H7 (cell line): ENCODE measurements around the gene DUSP23. TPM values are rescaled to one million over a fixed set of nuclear protein-coding genes. Genes with fewer than 3 reads are reported as not detected.
A peak's percentile ranks its signal among the peaks of the same experiment; 100 is the strongest.

ENCODE experiments used
- DNase-seq: peaks from one replicate; pipeline ENCODE4 v3.0.0; 2012
- H3K27me3 ChIP-seq: 2 replicates; pipeline ENCODE4 v1.6.0; 2011; ENCODE audit warnings: mild to moderate bottlenecking, low read length; ENCODE audit not compliant: control insufficient read depth, insufficient read depth
- H3K36me3 ChIP-seq: replicated peaks from 2 replicates; pipeline ENCODE4 v1.5.1; 2011; ENCODE audit warnings: low read length; ENCODE audit not compliant: control insufficient read depth, insufficient read depth
- H3K4me3 ChIP-seq: 2 replicates; pipeline ENCODE4 v1.5.1; 2011; ENCODE audit warnings: low read depth, mild to moderate bottlenecking, control low read depth, low read length, moderate library complexity; ENCODE audit not compliant: insufficient read depth
- total RNA-seq: library from RNA; depleted of rRNA; stranded (reverse); fragments of >200 nt; shearing (Covaris generic); gene quantifications from 2 replicates; pipeline ENCODE4 v1.2.3, GENCODE V29; 2014

The DUSP23 gene
- total RNA-seq, 1 experiment from 2014 or later, result 81.6 TPM

- Histone ChIP-seq H3K27me3 (no peaks in the 10 kb centered on the region), H3K36me3 (no peaks in the 10 kb centered on the region), H3K4me3 (no peak overlapping the region)
- no peak for DNase-seq
Measured at GRCh38 chr1:159800177-159800930, 19.6 kb downstream of the DUSP23 start.

GRCh38 chr1:159802111-159802510 lies 21.3 kb downstream of the DUSP23 start, which contains the start of gene FCRL6:
Gene FCRL6, plus strand, starts transcription at chr1:159802360. Its CDS starts 65 bp downstream, at chr1:159802425.
- no peak for DNase-seq
- Histone ChIP-seq H3K4me3 (no peak within 1 kb of the TSS), H3K36me3 (no peaks in the 10 kb centered on the region), H3K27me3 (no peaks in the 10 kb centered on the region)

GRCh38 chr1:159803956-159804689 lies 23.4 kb downstream of the DUSP23 start:
- Histone ChIP-seq H3K4me3 (no peak overlapping the region), H3K27me3 (no peaks in the 10 kb centered on the region), H3K36me3 (no peaks in the 10 kb centered on the region)
- peak; percentile 66 for DNase-seq

- Histone ChIP-seq H3K36me3 (no peaks in the 10 kb centered on the region), H3K27me3 (no peaks in the 10 kb centered on the region), H3K4me3 (no peak overlapping the region)
- no peak for DNase-seq
Measured at GRCh38 chr1:159804924-159805323, 24.2 kb downstream of the DUSP23 start.

- no peaks in the 10 kb centered on the region for H3K36me3 ChIP-seq
- H3K27me3 ChIP-seq, result peaks cover 4% of the 10 kb centered on the region; the same call in 1 of the 2 replicates
- DNase-seq, result no peak
- no peak overlapping the region for H3K4me3 ChIP-seq
Measured at GRCh38 chr1:159815926-159816325, 35.2 kb downstream of the DUSP23 start.

- Histone ChIP-seq H3K27me3 (peaks cover 5% of the 10 kb centered on the region; the same call in 1 of the 2 replicates), H3K4me3 (no peak overlapping the region), H3K36me3 (no peaks in the 10 kb centered on the region)
- DNase-seq, result no peak
Measured at GRCh38 chr1:159817276-159818041, 36.7 kb downstream of the DUSP23 start.

GRCh38 chr1:159821171-159821867 lies 40.6 kb downstream of the DUSP23 start:
- H3K4me3 ChIP-seq, result no peak overlapping the region
- peaks cover 16% of the 10 kb centered on the region; the same call in 1 of the 2 replicates for H3K27me3 ChIP-seq
- DNase-seq, result peak; percentile 51
- H3K36me3 ChIP-seq, result no peaks in the 10 kb centered on the region

GRCh38 chr1:159823406-159823805 lies 42.6 kb downstream of the DUSP23 start:
- H3K27me3 ChIP-seq, result peaks cover 22% of the 10 kb centered on the region; the same call in 1 of the 2 replicates
- H3K36me3 ChIP-seq, result no peaks in the 10 kb centered on the region
- H3K4me3 ChIP-seq, result no peak overlapping the region
- peak; percentile 46 for DNase-seq

GRCh38 chr1:159825564-159825963 lies 44.8 kb downstream of the DUSP23 start:
- no peak for DNase-seq
- H3K4me3 ChIP-seq, result no peak overlapping the region

GRCh38 chr1:159826441-159827101 lies 45.8 kb downstream of the DUSP23 start, which contains the start of gene SLAMF8:
Gene SLAMF8, plus strand, starts transcription at chr1:159826873. Its CDS starts 26 bp downstream, at chr1:159826899.
- no peaks in the 10 kb centered on the region for H3K36me3 ChIP-seq
- H3K27me3 ChIP-seq, result peaks cover 22% of the 10 kb centered on the region; the same call in 1 of the 2 replicates
- no peak within 1 kb of the TSS for H3K4me3 ChIP-seq
- DNase-seq, result no peak

More at GRCh38 chr1:159825564-159825963, 44.8 kb downstream of the DUSP23 start:
- peaks cover 24% of the 10 kb centered on the region; the same call in 1 of the 2 replicates for H3K27me3 ChIP-seq
- H3K36me3 ChIP-seq, result no peaks in the 10 kb centered on the region

- Histone ChIP-seq H3K4me3 (no peak overlapping the region), H3K27me3 (peaks cover 22% of the 10 kb centered on the region; the same call in 1 of the 2 replicates), H3K36me3 (no peaks in the 10 kb centered on the region)
- DNase-seq, result no peak
Measured at GRCh38 chr1:159827102-159827490, 46.3 kb downstream of the DUSP23 start.

GRCh38 chr1:159827549-159827948 lies 46.8 kb downstream of the DUSP23 start:
- Histone ChIP-seq H3K36me3 (no peaks in the 10 kb centered on the region), H3K27me3 (peaks cover 20% of the 10 kb centered on the region; the same call in 1 of the 2 replicates), H3K4me3 (no peak overlapping the region)
- no peak for DNase-seq

GRCh38 chr1:159828176-159828575 lies 47.4 kb downstream of the DUSP23 start:
- Histone ChIP-seq H3K4me3 (no peak overlapping the region), H3K36me3 (no peaks in the 10 kb centered on the region), H3K27me3 (peaks cover 16% of the 10 kb centered on the region; the same call in 1 of the 2 replicates)
- no peak for DNase-seq
